CD4-positive, alpha-beta T cell treated with Interferon gamma for 1 hour (primary cell): ENCODE results near the gene B9D2.

Source experiments
- DNase-seq: peaks from one replicate; pipeline ENCODE4 v3.0.0-alpha.2; 2020

The B9D2 gene

GRCh38 chr19:41327076-41327575, 36.8 kb downstream of the B9D2 start:
- peak; percentile 32 for DNase-seq

GRCh38 chr19:41325947-41326706, 37.8 kb downstream of the B9D2 start:
- DNase-seq, result peak; percentile 52

DNA sequence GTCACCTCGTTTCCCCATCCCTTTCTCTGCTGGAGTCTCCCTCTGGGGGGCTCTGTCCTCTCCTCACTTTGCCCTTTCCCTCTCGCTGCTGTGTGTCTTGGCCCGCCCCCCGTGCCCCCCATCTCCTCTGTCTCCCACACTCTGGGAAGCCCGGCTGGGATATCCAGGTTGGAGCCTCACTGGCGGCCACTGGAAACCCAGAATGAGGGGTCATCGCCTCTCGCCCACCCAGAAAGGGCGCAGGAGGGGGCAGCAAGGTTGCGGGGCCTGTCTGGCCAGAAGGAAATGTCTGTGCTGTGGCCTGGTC, 38.4 kb downstream of the B9D2 start:
- DNase-seq, result no peak

- peak; percentile 44 for DNase-seq
These were observed 38.9 kb downstream of the B9D2 start for GRCh38 chr19:41324921-41325639.

DNA sequence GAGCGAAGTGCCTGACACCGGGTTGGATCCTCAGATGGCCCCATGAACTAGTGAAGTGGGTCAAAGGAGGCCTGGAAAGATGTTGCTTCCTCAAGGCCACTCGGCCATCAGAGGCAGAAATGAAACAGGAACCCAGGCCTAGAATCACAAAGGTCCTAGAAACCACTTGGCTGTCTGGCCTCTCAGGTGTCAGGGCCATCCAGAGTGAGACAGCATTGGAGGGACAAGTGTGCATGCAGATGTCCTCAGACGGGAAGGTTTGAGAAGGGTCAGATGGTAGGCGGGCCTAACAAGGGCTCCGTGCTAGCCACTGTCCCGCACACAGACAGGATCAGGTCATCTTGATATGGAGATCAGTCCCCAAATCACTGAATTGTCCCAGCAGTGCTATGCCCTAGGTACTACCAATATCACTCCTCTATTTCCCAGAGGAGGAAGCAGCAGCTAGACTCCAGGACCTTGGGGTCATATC, 39.7 kb downstream of the B9D2 start:
- DNase-seq, result no peak

DNA sequence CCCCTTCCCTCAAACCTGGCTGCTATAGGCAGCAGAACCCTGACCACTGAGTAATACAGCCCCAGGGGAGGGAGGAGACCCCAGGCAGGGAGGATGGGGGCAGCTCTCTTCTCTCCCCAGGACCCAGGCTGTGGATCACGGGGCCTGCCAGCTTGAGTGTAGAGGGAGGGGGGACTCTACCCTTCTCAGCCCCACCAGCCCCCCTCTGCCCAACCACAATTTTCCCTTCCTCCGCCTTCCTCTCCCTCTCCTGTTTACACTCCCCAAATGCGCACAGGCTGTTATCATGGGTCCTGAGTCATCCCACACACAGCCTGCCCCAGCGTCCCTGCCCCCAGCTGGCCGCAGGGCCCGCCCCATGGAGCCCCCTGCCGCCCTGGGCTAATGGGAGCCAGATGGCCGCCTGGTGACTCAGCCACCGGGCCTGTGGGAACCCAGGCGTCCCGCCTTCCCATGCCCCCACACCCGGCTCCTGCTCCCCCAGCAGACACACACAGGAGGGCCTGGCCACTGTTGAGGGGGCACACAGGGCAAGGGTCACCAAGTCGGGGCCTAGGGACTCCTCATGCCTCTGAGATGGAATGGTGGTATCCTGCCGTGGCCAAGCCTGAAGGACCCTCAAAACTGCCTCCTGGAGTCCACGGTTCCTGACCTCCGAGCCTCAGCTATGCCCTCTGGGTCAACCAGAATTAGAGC, 40.4 kb downstream of the B9D2 start:
- peak; percentile 43 for DNase-seq

GRCh38 chr19:41323023-41323422, 40.9 kb downstream of the B9D2 start:
- DNase-seq, result no peak

DNA sequence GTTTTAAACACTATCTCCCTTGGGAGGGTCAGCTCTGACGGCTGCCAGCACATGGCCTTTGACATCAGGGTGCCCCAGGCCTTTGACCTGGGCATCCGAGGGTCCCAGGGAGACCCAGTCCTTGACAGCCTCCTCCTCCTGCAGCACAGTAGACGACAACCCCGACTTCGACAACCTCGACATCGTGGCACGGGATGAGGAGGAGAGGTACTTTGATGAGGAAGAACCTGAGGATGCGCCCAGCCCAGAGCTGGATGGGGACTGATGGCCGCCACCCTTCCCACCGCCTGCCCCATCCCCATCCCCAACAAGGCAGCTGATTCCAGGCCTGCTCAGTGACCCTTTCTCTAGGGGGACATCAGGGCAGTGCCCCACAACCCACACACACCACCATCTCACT, 41.5 kb downstream of the B9D2 start:
- DNase-seq, result no peak

DNA sequence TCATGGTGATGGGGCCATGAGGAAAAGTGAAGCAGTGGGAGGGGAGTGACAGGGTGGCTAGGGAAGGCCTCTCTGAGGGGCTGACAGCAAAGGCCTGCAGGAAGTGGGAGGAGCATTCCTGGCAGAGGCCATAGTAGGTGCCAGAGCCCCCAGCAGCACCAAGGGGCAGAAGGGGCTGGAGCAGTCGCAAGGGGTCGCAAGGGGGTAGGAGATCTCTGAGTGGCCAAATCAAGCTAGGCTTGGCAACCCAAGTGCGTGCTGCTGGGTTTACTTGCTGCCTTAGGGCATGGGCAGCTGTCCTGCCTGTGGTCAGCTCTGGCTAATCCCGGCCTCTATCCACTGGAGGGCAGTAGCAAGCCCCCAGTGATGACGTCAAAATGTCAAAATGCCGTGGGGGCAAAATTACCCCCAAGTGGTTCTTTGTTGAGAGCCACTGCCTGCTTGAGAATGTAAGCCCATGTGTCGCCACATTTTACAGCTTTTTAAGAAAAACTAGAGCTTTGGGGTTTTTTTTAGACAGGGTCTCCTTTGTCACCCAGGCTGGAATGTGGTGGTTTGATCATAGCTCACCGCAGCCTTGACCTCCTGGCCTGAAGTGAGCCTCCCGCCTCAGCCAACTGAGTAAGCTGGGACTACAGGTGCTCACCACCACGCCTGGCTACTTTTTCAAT, 42.2 kb downstream of the B9D2 start:
- no peak for DNase-seq

GRCh38 chr19:41321204-41321599, 42.7 kb downstream of the B9D2 start:
- no peak for DNase-seq

DNA sequence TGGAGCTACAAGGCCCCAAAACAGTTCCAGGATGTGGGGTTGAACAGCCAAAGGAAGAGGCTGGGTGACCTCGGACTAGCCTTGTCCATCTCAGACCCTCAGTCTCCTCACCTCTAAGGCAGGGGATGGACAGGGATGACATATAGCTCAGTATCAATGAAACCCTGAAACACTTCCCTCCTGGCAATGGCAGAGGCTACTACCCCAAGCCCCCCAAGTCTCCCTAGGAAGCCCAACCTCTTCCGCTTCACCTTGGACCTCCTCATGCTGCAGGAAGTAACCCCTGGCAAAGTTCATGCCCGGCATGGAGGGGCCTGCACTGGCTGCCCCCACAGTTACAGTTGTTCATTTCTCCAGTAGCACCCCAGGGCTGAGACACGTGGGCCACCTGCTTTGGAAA, 43.4 kb downstream of the B9D2 start:
- DNase-seq, result no peak

DNA sequence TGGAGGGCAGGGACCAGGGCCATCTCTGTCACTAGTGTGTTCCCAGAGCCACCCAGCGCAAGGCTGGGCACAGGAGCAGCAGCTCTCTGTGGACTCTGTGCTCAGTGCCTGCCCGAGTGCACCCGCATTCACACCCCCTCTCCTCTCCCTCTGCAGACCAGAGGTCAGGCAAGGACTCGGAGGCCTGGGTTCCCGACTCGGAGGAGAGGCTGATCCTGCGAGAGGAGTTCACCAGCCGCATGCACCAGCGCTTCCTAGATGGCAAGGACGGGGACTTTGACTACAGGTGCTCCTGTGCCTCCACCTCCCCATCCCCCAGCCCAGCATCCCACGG, 43.8 kb downstream of the B9D2 start:
- DNase-seq, result no peak

GRCh38 chr19:41319500-41320184, 44.3 kb downstream of the B9D2 start:
- no peak for DNase-seq

DNA sequence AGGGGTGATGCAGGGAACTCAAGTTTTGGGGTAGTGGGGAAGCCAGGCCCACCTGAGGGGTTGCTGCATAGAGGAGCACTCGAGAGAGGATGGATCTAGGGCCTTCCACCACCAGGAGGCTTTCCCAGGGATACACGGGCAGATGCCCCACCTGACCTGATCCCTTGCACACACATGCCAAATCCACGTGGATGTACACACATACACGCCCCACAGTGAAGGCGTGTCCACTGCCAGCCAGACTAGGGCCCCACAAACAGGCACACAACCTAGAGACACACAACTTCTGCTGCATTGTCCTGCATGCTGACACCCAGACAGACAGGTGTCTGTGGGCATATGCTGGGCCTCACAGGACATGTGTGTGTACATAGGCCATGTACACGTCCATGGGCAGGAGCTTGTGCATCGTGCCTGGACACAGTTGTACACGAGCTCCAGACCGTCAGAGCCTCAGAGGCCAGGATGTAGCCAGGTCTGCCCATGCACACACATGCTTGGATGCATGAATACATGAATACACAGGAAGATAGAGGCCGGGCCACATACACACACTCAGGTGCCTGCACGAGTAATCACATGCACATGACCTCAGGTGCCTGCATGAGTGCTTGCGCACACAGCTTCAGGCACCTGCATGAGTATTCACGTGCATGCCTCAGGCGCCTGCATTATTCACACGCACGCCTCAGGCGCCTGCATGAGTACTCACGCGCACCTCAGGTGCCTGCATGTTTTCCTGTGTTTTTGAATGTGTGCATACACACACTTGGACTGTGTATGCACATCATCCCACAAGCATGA, 45.1 kb downstream of the B9D2 start:
- no peak for DNase-seq

DNA sequence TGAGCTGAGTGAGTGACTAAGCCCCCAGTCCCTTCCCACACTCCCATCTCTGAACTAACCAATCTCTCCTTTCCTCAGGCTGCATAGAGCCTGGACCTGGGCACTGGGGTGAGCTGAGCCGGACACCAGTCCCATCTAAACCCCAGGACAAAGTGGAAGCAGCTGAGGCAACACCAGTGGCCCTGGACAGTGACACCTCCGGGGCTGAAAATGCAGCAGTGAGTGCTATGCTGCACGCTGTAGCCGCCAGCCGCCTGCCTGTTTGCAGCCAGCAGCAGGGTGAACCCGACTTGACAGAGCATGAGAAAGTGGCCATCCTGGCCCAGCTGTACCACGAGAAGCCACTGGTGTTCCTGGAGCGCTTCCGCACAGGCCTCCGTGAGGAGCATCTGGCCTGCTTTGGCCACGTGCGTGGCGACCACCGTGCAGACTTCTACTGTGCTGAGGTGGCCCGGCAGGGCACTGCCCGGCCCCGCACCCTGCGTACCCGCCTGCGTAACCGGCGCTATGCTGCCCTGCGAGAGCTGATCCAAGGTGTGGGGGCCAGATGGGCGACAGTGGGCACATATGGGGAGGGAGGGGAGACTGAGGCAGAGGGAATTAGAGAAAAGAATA, 47.5 kb downstream of the B9D2 start:
- DNase-seq, result no peak

GRCh38 chr19:41311613-41312012, 52.3 kb downstream of the B9D2 start:
- DNase-seq, result no peak

- DNase-seq, result no peak
These were observed 52.9 kb downstream of the B9D2 start for GRCh38 chr19:41311072-41311471.

DNA sequence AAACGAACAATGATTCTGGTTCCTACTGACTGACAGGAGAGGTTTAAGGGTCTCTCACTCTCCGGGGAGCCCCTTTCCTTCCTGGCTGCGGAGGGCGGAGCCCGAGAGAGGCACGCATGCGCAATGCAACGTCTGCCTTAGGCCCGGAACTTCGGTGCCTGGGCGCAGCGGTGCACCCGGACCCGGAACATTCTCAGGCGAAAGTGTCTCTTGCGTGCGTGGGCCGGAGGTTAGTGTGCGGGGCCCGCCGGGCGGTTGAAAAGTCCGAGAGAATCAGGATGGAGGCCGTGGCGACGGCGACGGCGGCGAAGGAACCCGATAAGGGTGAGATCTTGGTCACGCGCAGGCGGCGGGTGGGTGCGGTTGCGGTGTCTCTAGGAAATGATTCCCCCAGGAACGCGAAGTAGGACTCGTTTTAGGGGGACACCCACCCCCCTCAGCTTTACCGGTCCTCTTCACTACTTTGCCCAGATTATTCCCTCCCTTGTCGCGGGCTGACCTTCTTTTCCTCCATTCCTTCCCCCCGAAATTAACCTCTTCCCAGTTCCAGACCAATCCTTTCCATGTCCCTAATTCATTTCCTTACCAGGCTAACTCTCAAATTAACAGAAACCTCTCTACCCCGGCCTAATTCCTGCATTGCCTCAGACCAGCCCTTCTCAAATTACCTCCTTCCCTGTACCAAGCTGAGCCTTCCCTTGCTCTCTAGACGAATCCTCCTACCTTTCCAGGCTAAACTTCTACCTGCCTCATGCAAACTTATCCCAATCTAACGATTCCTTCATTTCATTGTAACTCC, 53.7 kb downstream of the B9D2 start, which contains the start of gene CCDC97:
Gene CCDC97 (plus strand): TSS at position 140 of the 799 bp plus-strand sequence. CDS start 139 bp downstream, at position 279.
- DNase-seq, result peak; percentile 87

- no peak for DNase-seq
These were observed 54.5 kb downstream of the B9D2 start for GRCh38 chr19:41309180-41310032.
